Erythroblast (primary cell): Measurements from ENCODE around the gene GC.

Source experiments
- GATA1 ChIP-seq: IDR thresholded peaks from 2 replicates; pipeline ENCODE4 v1.6.1; 2011; ENCODE audit warnings: low read depth, mild to moderate bottlenecking, control low read depth, low read length, moderate library complexity
- POLR2A ChIP-seq: IDR thresholded peaks from 2 replicates; pipeline ENCODE4 v1.6.1; 2011; ENCODE audit warnings: mild to moderate bottlenecking, low read length

DNA sequence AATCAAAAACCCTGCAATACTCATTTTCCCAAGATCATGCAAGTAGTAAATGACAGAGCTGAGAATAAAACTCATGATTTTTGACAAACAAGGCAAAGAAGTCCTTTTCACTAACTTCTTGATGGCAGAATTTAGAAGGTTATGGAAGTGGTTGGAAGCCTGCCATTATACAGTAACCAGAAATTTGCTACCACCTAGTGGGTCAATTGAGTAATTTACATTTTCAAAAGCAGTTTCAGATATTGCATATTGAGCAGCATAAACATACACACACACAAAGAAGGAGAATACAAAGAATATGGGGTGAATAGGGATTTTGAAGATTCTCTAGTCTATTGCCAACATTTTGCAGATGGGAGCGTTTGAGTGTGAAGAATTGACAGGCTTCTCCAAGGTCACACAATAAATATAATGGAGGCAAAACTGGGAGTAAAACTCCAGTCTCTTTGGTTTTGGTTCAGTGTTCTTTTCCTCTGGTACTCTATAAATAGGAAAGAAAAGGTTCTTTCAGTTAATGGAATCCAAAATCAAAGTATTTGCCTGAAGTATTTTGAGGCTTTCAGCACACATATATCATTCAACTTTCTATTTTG, 70.2 kb downstream of the GC start:
- no peak for TF ChIP-seq GATA1
- TF ChIP-seq POLR2A: no peak
